ENCODE results near the gene TMEM176A.

Gene TMEM176A

GRCh38 chr7:150784120-150784736 lies 16.3 kb upstream of the TMEM176A start:
- H3K4me3 ChIP-seq (ENCODE audit: insufficient read depth, low read length, poor library complexity, severe bottlenecking), result no peak overlapping the region
- no peaks in the 10 kb centered on the region for H3K9me3 ChIP-seq (ENCODE audit: insufficient read depth, low read length)
- H3K4me2 ChIP-seq (ENCODE audit: low read depth, low read length, poor library complexity, severe bottlenecking), result no peak overlapping the region
- H3K9ac ChIP-seq (ENCODE audit: low read length), result no peak overlapping the region
- no peak overlapping the region for H2AFZ ChIP-seq (ENCODE audit: low read depth, low read length, severe bottlenecking)
- H3K27me3 ChIP-seq (ENCODE audit: low read length), result 0 out of 2 replicates have a peak, but pooled peaks cover 3% of the 10 kb centered on the region
- no peak overlapping the region for H3K27ac ChIP-seq (ENCODE audit: low read depth, low read length)
- TF ChIP-seq EZH2phosphoT487 (conservative IDR thresholded peaks at IDR 0.05; ENCODE audit: low read length), result no peak
- TF ChIP-seq CTCF (IDR thresholded peaks at IDR 0.05; ENCODE audit: insufficient read depth, low read length, poor library complexity, severe bottlenecking), result no peak
- H3F3A ChIP-seq (ENCODE audit: insufficient read depth), result no peaks in the 10 kb centered on the region
- H3K36me3 ChIP-seq (ENCODE audit: low read length), result no peaks in the 10 kb centered on the region
- H3K79me2 ChIP-seq (ENCODE audit: insufficient read depth, low read length), result no peaks in the 10 kb centered on the region
- no peaks in the 10 kb centered on the region for H3K9me2 ChIP-seq (replicated peaks; ENCODE audit: insufficient read depth, low read length)
- no peaks in the 10 kb centered on the region for H4K20me1 ChIP-seq (ENCODE audit: low read depth, low read length)

GRCh38 chr7:150784954-150785353 lies 15.6 kb upstream of the TMEM176A start:
- H3K79me2 ChIP-seq (ENCODE audit: insufficient read depth, low read length), result no peaks in the 10 kb centered on the region
- H3F3A ChIP-seq (ENCODE audit: insufficient read depth), result no peaks in the 10 kb centered on the region
- no peak overlapping the region for H3K4me3 ChIP-seq (ENCODE audit: insufficient read depth, low read length, poor library complexity, severe bottlenecking)
- H2AFZ ChIP-seq (ENCODE audit: low read depth, low read length, severe bottlenecking), result no peak overlapping the region
- 0 out of 2 replicates have a peak, but pooled peaks cover 3% of the 10 kb centered on the region for H3K27me3 ChIP-seq (ENCODE audit: low read length)
- no peak overlapping the region for H3K4me2 ChIP-seq (ENCODE audit: low read depth, low read length, poor library complexity, severe bottlenecking)
- no peak for TF ChIP-seq CTCF (IDR thresholded peaks at IDR 0.05; ENCODE audit: insufficient read depth, low read length, poor library complexity, severe bottlenecking)
- no peak for TF ChIP-seq EZH2phosphoT487 (conservative IDR thresholded peaks at IDR 0.05; ENCODE audit: low read length)
- no peak overlapping the region for H3K27ac ChIP-seq (ENCODE audit: low read depth, low read length)
- H3K9ac ChIP-seq (ENCODE audit: low read length), result no peak overlapping the region
- H3K9me2 ChIP-seq (replicated peaks; ENCODE audit: insufficient read depth, low read length), result no peaks in the 10 kb centered on the region
- no peaks in the 10 kb centered on the region for H3K9me3 ChIP-seq (ENCODE audit: insufficient read depth, low read length)
- no peaks in the 10 kb centered on the region for H3K36me3 ChIP-seq (ENCODE audit: low read length)
- no peaks in the 10 kb centered on the region for H4K20me1 ChIP-seq (ENCODE audit: low read depth, low read length)

GRCh38 chr7:150787321-150788281 lies 13.0 kb upstream of the TMEM176A start:
- Histone ChIP-seq H3K27me3 (ENCODE audit: low read length) (no peaks in the 10 kb centered on the region), H2AFZ (ENCODE audit: low read depth, low read length, severe bottlenecking) (no peak overlapping the region), H3K27ac (ENCODE audit: low read depth, low read length) (no peak overlapping the region), H3K9me2 (replicated peaks; ENCODE audit: insufficient read depth, low read length) (no peaks in the 10 kb centered on the region), H3K79me2 (ENCODE audit: insufficient read depth, low read length) (no peaks in the 10 kb centered on the region), H4K20me1 (ENCODE audit: low read depth, low read length) (no peaks in the 10 kb centered on the region), H3K4me2 (ENCODE audit: low read depth, low read length, poor library complexity, severe bottlenecking) (no peak overlapping the region), H3K9me3 (ENCODE audit: insufficient read depth, low read length) (no peaks in the 10 kb centered on the region), H3K4me3 (ENCODE audit: insufficient read depth, low read length, poor library complexity, severe bottlenecking) (no peak overlapping the region), H3K36me3 (ENCODE audit: low read length) (no peaks in the 10 kb centered on the region), H3K9ac (ENCODE audit: low read length) (no peak overlapping the region), H3F3A (ENCODE audit: insufficient read depth) (no peaks in the 10 kb centered on the region)
- TF ChIP-seq CTCF (IDR thresholded peaks at IDR 0.05; ENCODE audit: insufficient read depth, low read length, poor library complexity, severe bottlenecking) (no peak), EZH2phosphoT487 (conservative IDR thresholded peaks at IDR 0.05; ENCODE audit: low read length) (no peak)
